ENCODE measurements around the gene DGKB.

The DGKB gene

GRCh38 chr7:14389181-14389591 lies 513.4 kb downstream of the DGKB start:
- DNase-seq (ENCODE audit: low read depth in 2 of 2): no peak

DNA sequence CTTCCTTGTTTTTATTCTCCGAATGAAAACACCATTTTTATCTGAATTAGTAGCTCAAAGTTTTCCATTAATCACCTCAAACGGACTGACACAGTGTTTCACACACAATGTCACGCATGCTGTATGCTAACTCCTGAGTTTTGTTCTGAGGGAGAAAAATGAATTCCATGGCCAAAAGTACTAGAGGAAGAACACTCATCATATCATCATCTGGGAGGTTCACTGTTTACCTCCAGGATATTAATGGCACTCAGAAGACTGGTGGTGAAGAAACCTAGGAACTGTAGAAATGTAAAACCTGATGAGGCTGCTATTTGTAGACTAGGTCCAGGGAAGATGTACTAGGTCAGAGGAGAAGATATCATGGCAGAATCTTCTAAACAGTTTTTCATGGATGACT lies 517.5 kb downstream of the DGKB start:
- no peak for DNase-seq (ENCODE audit: low read depth in 2 of 2)

DNA sequence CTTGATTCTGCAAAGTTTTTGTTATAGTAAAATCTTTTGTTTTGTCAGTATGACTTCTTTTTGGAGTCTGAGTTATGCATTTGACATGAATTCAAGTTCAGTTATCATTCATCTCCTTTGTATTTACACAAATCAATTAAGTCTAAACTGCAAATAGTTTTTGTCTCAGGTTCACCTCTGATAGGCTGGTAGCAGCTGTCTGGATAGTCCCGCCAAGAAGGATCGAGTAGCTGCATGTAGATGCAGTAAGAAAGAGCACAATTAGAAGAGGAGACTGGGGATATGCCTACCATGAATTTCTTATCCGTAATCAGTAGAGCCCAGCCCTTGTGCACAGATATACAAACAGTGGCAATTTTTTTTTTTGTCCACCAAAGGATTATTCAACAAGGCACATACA lies 520.6 kb downstream of the DGKB start:
- no peak for DNase-seq (ENCODE audit: low read depth in 2 of 2)

DNA sequence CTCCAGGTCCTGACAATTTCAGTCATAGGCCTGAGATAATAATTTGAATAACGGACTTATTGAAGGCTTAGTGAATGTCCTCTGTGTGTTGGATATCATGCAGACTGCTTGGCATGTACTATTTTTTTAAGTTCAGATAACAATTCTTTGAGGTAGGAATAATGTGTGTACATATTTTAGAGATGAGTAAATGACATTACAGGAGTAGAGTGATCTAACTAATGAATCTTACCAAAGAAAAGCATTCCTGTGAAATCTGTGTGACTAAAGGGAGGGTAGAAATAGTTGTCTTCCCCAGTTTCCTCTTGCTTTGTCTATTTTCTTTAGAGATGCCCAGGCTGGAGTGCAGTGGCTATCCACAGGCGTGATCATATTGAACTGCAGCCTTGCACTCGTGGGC lies 521.2 kb downstream of the DGKB start:
- DNase-seq (ENCODE audit: low read depth in 2 of 2): no peak

DNA sequence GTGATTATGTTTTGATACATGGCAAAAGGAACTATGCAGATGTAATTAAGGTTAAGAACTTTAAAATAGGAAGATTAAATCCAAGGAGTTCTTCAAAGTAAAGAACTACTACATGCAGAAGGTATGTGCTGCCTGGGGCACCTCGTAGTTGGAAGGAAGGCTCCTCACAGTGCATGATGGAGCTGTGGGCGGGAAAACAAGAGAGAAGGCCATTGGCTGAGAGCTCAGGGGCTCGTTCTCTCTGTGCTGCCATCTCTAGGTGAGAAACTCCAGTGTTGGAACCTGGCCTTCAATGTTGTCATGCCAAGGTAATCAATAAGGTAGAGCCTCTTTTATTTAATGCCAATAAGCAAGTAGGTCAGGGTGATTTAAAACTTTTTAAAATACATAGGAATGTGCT lies 521.7 kb downstream of the DGKB start:
- no peak for DNase-seq (ENCODE audit: low read depth in 2 of 2)

DNA sequence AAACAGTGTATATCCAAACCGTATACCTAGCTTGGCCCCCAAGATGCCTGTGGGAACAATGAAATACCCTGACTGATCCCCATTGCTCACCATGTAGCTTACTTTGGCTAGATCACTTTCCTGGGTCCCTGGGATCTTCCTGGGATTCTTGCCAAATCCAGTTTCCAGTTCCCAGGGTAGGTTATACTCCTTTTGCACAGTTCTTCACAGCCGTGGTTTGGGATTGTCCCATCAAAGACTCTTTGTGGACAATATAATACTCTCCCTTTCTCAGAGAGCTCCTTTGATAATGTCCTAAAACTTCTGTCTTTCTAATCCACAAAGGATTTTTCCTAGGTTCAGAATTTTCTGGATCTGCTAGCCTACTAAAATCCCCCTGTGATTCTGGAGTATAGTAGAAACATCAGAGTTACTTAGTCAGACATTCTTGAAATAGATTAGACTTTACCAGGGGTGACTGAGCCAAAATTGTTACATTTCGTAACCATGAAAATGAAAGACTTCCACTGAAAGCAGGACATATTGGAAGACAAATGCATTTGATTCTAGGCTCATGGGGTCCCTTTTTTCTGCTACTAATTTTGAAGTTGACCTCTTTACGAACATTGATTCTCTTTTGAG lies 524.8 kb downstream of the DGKB start:
- no peak for DNase-seq (ENCODE audit: low read depth in 2 of 2)

- DNase-seq (ENCODE audit: low read depth in 2 of 2): no peak
These were observed 525.8 kb downstream of the DGKB start for GRCh38 chr7:14376711-14377110.

DNA sequence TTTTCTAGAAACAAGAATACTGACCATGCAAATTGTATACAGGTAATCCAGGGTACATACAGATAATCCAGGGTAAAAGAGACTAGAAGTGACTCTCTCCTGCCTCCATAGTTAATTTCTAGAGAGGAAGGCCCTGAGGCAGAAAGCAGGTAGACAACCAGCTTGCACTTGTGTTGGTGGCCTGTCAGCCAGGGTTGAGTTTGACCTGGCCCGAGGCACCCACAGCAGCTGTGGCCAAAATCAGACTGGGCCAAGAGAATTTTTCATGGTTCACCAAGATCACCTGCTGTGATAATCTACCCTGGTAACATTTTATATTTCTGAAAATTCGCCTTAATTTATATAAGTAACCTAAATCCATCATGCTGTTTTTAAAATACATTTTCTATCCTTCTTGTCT lies 526.6 kb downstream of the DGKB start:
- DNase-seq (ENCODE audit: low read depth in 2 of 2): no peak

GRCh38 chr7:14374336-14374735 lies 528.2 kb downstream of the DGKB start:
- no peak for DNase-seq (ENCODE audit: low read depth in 2 of 2)

- no peak for DNase-seq (ENCODE audit: low read depth in 2 of 2)
These were observed 534.3 kb downstream of the DGKB start for GRCh38 chr7:14368285-14368684.

GRCh38 chr7:14351167-14351566 lies 551.4 kb downstream of the DGKB start:
- DNase-seq (ENCODE audit: low read depth in 2 of 2): no peak

DNA sequence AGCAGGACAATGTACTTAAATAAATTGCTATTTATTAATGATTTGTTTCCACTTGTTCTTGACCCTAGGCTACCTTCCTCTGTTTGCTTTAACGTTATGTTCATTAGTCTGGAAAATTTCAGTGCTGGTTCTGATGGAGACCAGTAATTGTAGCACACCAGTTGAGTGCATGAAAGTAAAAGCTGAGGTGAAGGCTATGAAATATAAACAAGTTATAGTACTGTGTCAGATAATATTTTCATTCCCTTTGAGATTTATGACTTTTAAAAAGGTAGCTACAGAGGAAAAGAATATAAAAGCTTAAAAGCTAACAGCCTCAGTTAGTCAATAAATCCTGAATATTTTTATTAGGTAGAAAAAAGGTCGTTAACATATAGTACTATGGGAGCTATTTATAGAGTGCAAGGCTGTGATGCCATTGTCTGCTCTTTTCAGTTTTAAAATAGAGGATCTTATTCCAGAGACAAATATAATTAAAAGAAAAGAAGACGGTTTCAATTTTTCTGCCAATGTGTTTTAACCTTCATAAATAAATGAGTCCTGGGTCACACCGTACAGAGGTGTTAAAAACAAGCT lies 561.3 kb downstream of the DGKB start:
- no peak for DNase-seq (ENCODE audit: low read depth in 2 of 2)

GRCh38 chr7:14340393-14341074 lies 562.0 kb downstream of the DGKB start:
- no peak for DNase-seq (ENCODE audit: low read depth in 2 of 2)

- DNase-seq (ENCODE audit: low read depth in 2 of 2): no peak
These were observed 562.7 kb downstream of the DGKB start for GRCh38 chr7:14339861-14340260.

- no peak for DNase-seq (ENCODE audit: low read depth in 2 of 2)
These were observed 566.3 kb downstream of the DGKB start for GRCh38 chr7:14336256-14336655.

- DNase-seq (ENCODE audit: low read depth in 2 of 2): no peak
These were observed 570.4 kb downstream of the DGKB start for GRCh38 chr7:14332155-14332554.

GRCh38 chr7:14324767-14325166 lies 577.8 kb downstream of the DGKB start:
- no peak for DNase-seq (ENCODE audit: low read depth in 2 of 2)

GRCh38 chr7:14322724-14323123 lies 579.8 kb downstream of the DGKB start:
- no peak for DNase-seq (ENCODE audit: low read depth in 2 of 2)

GRCh38 chr7:14321947-14322346 lies 580.6 kb downstream of the DGKB start:
- no peak for DNase-seq (ENCODE audit: low read depth in 2 of 2)

GRCh38 chr7:14309432-14309831 lies 593.1 kb downstream of the DGKB start:
- no peak for DNase-seq (ENCODE audit: low read depth in 2 of 2)

DNA sequence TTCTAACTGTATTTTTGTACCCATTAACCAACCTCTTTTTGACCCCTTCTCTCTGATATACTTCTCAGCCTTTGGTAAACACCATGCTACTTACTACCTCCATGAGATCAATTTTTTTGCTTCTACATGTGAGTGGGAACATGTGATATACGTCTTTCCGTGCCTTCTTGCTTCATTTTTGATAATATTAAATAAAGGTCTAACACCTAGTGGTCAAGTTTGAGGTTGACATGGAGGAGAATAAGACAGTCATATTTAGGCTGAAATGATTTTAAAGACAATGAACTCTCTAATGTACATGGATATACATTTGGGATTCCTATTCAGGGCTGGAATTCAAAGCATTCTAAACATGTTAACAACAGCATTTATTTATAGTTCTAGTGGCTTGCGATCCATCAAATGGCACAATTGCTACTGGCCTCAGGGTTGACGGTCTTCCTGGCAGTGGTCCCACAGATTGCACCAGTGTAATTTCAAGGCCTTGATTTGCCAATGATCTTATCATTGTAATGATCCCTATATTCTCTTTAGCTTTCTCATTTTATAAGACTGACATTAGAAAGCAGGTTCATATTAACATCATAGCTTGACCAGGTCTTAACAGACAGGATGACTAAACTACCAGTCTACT lies 597.2 kb downstream of the DGKB start:
- DNase-seq (ENCODE audit: low read depth in 2 of 2): no peak

DNA sequence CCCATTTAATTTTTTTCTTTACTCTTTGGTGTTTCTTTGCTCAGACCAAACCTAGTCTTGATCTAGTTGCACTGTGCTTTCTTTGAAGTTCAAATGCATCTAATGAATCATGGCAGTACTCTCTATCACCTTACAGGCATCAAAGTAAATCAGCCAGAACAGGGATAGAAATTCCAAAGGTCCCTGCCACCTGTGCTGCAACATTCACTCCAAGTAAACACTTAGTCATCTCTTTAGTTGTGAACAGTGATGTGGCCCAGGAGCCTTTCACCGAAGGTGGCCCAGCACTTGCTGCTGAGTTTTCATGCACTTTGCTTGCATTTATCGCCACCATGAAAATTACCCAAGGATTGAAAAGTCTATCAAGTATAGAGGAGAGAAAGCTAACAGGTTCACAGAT lies 599.0 kb downstream of the DGKB start:
- DNase-seq (ENCODE audit: low read depth in 2 of 2): no peak

DNA sequence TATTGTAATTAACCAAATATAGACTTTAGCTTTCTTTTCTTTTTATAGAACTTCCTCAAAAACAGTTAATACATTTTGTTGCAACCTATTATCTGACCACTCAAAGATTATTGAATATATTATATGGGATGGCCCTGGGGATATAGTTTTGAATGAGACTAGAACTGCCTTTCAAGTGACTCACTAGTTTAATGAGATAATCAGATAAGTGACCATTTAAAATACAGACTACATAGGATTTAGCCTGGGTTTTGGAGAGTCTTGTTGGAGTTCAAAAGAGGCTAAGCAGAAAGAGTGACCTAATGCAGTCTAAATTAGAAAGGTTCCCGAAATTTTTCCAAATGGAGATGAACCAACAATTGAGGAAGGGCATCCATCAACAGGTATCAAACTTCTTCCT lies 607.9 kb downstream of the DGKB start:
- no peak for DNase-seq (ENCODE audit: low read depth in 2 of 2)
